ENCODE data around the gene ARHGAP24. TPM values are rescaled to one million over a fixed set of nuclear protein-coding genes. Genes with fewer than 3 reads are reported as not detected.

Gene ARHGAP24
- polyA plus RNA-seq, 1 of the 3 experiments (the other 2 are of a cell fraction) = 1.4 TPM

GRCh38 chr4:85697854-85698253 lies 222.9 kb downstream of the ARHGAP24 start:
- no peaks in the 10 kb centered on the region for H3F3A ChIP-seq (replicated peaks; ENCODE audit: insufficient read depth)
- POLR2A ChIA-PET = no interaction called here
- H3K9me2 ChIP-seq = no peaks in the 10 kb centered on the region
- H3K79me2 ChIP-seq (ENCODE audit: insufficient read depth) = no peaks in the 10 kb centered on the region
- H3K4me2 ChIP-seq = no peak overlapping the region
- no peaks in the 10 kb centered on the region for H3K27me3 ChIP-seq (ENCODE audit: insufficient read depth)
- H4K20me1 ChIP-seq (ENCODE audit: insufficient read depth) = no peaks in the 10 kb centered on the region
- no peak overlapping the region for H3K9ac ChIP-seq
- no peak for TF ChIP-seq MXI1 (IDR thresholded peaks at IDR 0.05; ENCODE audit: low read depth, low read length)
- TF ChIP-seq FOXJ3 (CRISPR knock-in tag; IDR thresholded peaks at IDR 0.05) = no peak
- TF ChIP-seq YY1 (IDR thresholded peaks at IDR 0.05; ENCODE audit: low read depth) = no peak
- TF ChIP-seq USF2 (IDR thresholded peaks at IDR 0.05; ENCODE audit: borderline replicate concordance, low read depth, low read length) = no peak
- no peak for TF ChIP-seq RCOR1 (IDR thresholded peaks at IDR 0.05; ENCODE audit: low read length)
- TF ChIP-seq FOXM1 (IDR thresholded peaks at IDR 0.05; ENCODE audit: low read depth) = no peak
- TF ChIP-seq GATA2 (CRISPR knock-in tag; IDR thresholded peaks at IDR 0.05) = no peak
- no peak for TF ChIP-seq TEAD4 (IDR thresholded peaks at IDR 0.05; ENCODE audit: borderline replicate concordance, insufficient read depth)
- TF ChIP-seq CTCF (IDR thresholded peaks at IDR 0.05) = no peak
- no peak for TF ChIP-seq EP300 (IDR thresholded peaks at IDR 0.05; ENCODE audit: borderline replicate concordance in 1 of 2, low read depth in 1 of 2, low read length in 1 of 2)
- no peak for TF ChIP-seq POLR2AphosphoS5 (IDR thresholded peaks at IDR 0.05; ENCODE audit: low read depth, low read length)
- no peak for TF ChIP-seq MEF2A (IDR thresholded peaks at IDR 0.05; ENCODE audit: borderline replicate concordance, low read depth)
- no peak for TF ChIP-seq RFX5 (IDR thresholded peaks at IDR 0.05; ENCODE audit: low read length)
- TF ChIP-seq SIN3A (IDR thresholded peaks at IDR 0.05; ENCODE audit: borderline replicate concordance, low read depth, low read length) = no peak
- no peak for TF ChIP-seq CHD2 (IDR thresholded peaks at IDR 0.05; ENCODE audit: low read length, partially characterized antibody)
- TF ChIP-seq SMC3 (IDR thresholded peaks at IDR 0.05; ENCODE audit: low read depth, low read length) = no peak
- H3K4me3 ChIP-seq (ENCODE audit: low read depth in 2 of 2, low read length in 1 of 2) = no peak overlapping the region
- H3K27ac ChIP-seq (ENCODE audit: low read depth in 2 of 2, low read length in 1 of 2) = no peak overlapping the region
- H3K9me3 ChIP-seq = no peaks in the 10 kb centered on the region
- H3K4me1 ChIP-seq (ENCODE audit: control insufficient read depth in 1 of 2, insufficient read depth in 2 of 2, low read depth in 1 of 2, low read length in 1 of 2) = no peaks in the 10 kb centered on the region; a peak in 1 of 4 replicates
- CTCF ChIA-PET = no interaction called here
- no peaks in the 10 kb centered on the region for H3K36me3 ChIP-seq (replicated peaks in 1 of 2; ENCODE audit: control insufficient read depth in 1 of 2, insufficient read depth in 2 of 2, low read length in 1 of 2)
- H2AFZ ChIP-seq (ENCODE audit: low read depth) = no peak overlapping the region
- no peak for DNase-seq

- ChIA-PET CTCF (interaction anchor here (0.6 kb wide), 1 partner anchor 601 kb away, joined by 3 read pairs; no protein-coding TSS in a partner anchor), POLR2A (no interaction called here)
- no peaks in the 10 kb centered on the region for H3K36me3 ChIP-seq (replicated peaks in 1 of 2; ENCODE audit: control insufficient read depth in 1 of 2, insufficient read depth in 2 of 2, low read length in 1 of 2)
- no peak overlapping the region for H2AFZ ChIP-seq (ENCODE audit: low read depth)
- no peak for DNase-seq
- no peaks in the 10 kb centered on the region for H3K27me3 ChIP-seq (ENCODE audit: insufficient read depth)
- TF ChIP-seq TCF12 (IDR thresholded peaks at IDR 0.05) (no peak), SIN3A (IDR thresholded peaks at IDR 0.05; ENCODE audit: borderline replicate concordance, low read depth, low read length) (no peak), EZH2phosphoT487 (IDR thresholded peaks at IDR 0.05; ENCODE audit: borderline replicate concordance, low read depth) (no peak), NRF1 (IDR thresholded peaks at IDR 0.05; ENCODE audit: low read depth, low read length) (no peak), IRF3 (IDR thresholded peaks at IDR 0.05; ENCODE audit: low read depth, low read length) (no peak), USF2 (IDR thresholded peaks at IDR 0.05; ENCODE audit: borderline replicate concordance, low read depth, low read length) (no peak), CHD2 (IDR thresholded peaks at IDR 0.05; ENCODE audit: low read length, partially characterized antibody) (no peak), NFIC (IDR thresholded peaks at IDR 0.05; ENCODE audit: borderline replicate concordance) (no peak), JUND (IDR thresholded peaks at IDR 0.05) (no peak), TEAD4 (IDR thresholded peaks at IDR 0.05; ENCODE audit: borderline replicate concordance, insufficient read depth) (no peak), ZBTB33 (IDR thresholded peaks at IDR 0.05; ENCODE audit: borderline replicate concordance, low read depth) (no peak), SMC3 (IDR thresholded peaks at IDR 0.05; ENCODE audit: low read depth, low read length) (no peak)
- H3K4me2 ChIP-seq = no peak overlapping the region
- H3K4me1 ChIP-seq (ENCODE audit: control insufficient read depth in 1 of 2, insufficient read depth in 2 of 2, low read depth in 1 of 2, low read length in 1 of 2) = no peaks in the 10 kb centered on the region; a peak in 1 of 4 replicates
- no peaks in the 10 kb centered on the region for H3F3A ChIP-seq (replicated peaks; ENCODE audit: insufficient read depth)
- no peak overlapping the region for H3K27ac ChIP-seq (ENCODE audit: low read depth in 2 of 2, low read length in 1 of 2)
- H3K9ac ChIP-seq = no peak overlapping the region
- H3K9me3 ChIP-seq = no peaks in the 10 kb centered on the region
- H3K79me2 ChIP-seq (ENCODE audit: insufficient read depth) = no peaks in the 10 kb centered on the region
- H4K20me1 ChIP-seq (ENCODE audit: insufficient read depth) = no peaks in the 10 kb centered on the region
- H3K9me2 ChIP-seq = no peaks in the 10 kb centered on the region
- WGBS (ENCODE audit: low lambda C conversion rate) = 63% methylated on average over 3 of the region's 3 CpGs
- no peak overlapping the region for H3K4me3 ChIP-seq (ENCODE audit: low read depth in 2 of 2, low read length in 1 of 2)
Observed at GRCh38 chr4:85700362-85700761, 225.4 kb downstream of the ARHGAP24 start.

All from SK-N-SH (cell line).